Skeletal muscle satellite cell (primary cell): ENCODE measurements around the gene MCTP2.

Experiments used
- H3K27me3 ChIP-seq: 2 replicates; pipeline ENCODE4 v1.7.0; 2013; ENCODE audit warnings: low read length; ENCODE audit not compliant: control insufficient read depth, insufficient read depth
- H3K36me3 ChIP-seq: 2 replicates; pipeline ENCODE4 v1.7.0; 2013; ENCODE audit warnings: mild to moderate bottlenecking, control low read depth, low read length; ENCODE audit not compliant: insufficient read depth
- H3K4me1 ChIP-seq: 2 replicates; pipeline ENCODE4 v1.7.0; 2013; ENCODE audit warnings: low read length; ENCODE audit not compliant: control insufficient read depth, insufficient read depth
- H3K4me2 ChIP-seq: 2 replicates; pipeline ENCODE4 v1.7.0; 2013; ENCODE audit warnings: mild to moderate bottlenecking, low read length
- H3K4me3 ChIP-seq: 2 replicates; pipeline ENCODE4 v1.7.0; 2013; ENCODE audit warnings: low read length
- H3K9ac ChIP-seq: 2 replicates; pipeline ENCODE4 v1.7.0; 2013; ENCODE audit warnings: mild to moderate bottlenecking, low read depth, low read length, moderate library complexity
- H3K9me3 ChIP-seq: replicated peaks from 2 replicates; pipeline ENCODE4 v1.7.0; 2013; ENCODE audit warnings: mild to moderate bottlenecking, control low read depth, low read length

MCTP2 gene

GRCh38 chr15:94524565-94524964 is 293.2 kb downstream of the MCTP2 start:
- H3K36me3 ChIP-seq: no peaks in the 10 kb centered on the region
- no peak overlapping the region for H3K4me2 ChIP-seq
- H3K27me3 ChIP-seq: no peaks in the 10 kb centered on the region
- H3K4me1 ChIP-seq: no peaks in the 10 kb centered on the region
- peaks cover 2% of the 10 kb centered on the region for H3K9me3 ChIP-seq
- no peak overlapping the region for H3K9ac ChIP-seq
- H3K4me3 ChIP-seq: no peak overlapping the region

DNA sequence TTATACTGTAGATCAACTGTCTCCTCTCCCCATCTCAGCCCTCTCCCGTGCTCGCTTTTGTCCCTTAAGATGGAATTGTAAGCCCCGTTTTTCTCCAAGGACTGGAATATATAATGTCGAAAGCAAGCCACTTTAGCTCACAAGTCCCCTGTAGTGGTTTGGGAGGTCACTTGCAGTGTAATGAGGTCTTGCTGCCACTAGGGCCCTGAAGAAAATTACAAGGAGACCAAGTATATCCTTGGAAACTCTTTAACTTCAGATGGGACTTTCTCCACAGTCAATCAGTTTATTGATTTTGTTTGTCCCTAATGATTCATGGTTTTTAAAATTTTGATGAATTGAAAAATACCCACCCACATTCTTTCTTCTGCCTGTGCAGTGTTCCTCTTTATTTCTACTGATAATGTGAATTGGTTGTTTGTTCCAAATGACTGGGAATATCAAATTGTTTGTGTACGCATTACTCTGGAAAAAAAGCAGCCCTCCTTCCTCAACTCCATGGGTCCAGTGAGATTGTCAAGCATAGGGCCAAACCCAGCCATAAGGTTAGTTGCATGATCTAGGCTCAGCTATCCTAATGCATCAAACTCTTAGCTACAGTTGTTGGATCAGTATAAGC is 294.8 kb downstream of the MCTP2 start:
- no peaks in the 10 kb centered on the region for H3K4me1 ChIP-seq
- peaks cover 2% of the 10 kb centered on the region for H3K9me3 ChIP-seq
- H3K4me3 ChIP-seq: no peak overlapping the region
- no peak overlapping the region for H3K4me2 ChIP-seq
- H3K27me3 ChIP-seq: no peaks in the 10 kb centered on the region
- no peaks in the 10 kb centered on the region for H3K36me3 ChIP-seq
- H3K9ac ChIP-seq: no peak overlapping the region

DNA sequence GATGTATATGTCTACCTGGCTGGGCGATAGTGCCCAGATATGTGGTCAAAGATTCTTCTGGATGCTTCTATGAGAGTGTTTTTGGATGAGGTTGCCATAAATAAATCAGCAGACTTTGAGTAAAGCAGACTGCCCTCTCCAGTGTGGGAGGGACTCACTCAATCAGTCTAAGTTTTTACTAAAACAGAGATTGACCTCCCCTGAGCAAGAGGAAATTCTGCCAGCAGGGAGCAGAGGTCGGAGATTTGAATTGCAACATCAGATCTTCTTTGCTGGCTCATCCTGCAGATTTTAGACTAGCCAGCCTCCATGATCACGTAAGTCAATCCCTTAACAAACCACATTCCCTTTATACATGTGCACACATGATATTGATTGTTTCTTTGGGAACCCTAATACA is 300.9 kb downstream of the MCTP2 start:
- H3K9ac ChIP-seq: no peak overlapping the region
- no peaks in the 10 kb centered on the region for H3K27me3 ChIP-seq
- H3K36me3 ChIP-seq: no peaks in the 10 kb centered on the region
- no peaks in the 10 kb centered on the region for H3K4me1 ChIP-seq
- no peak overlapping the region for H3K4me2 ChIP-seq
- H3K9me3 ChIP-seq: no peaks in the 10 kb centered on the region
- H3K4me3 ChIP-seq: no peak overlapping the region
